Omental fat pad (tissue), 4 donors: ENCODE data around the gene ARHGAP24. TPM values are rescaled to one million over a fixed set of nuclear protein-coding genes. Genes with fewer than 3 reads are reported as not detected.

Experiments
- ATAC-seq: fragments of 150-250 bp; one replicate; pipeline ENCODE4 v1.9.1; 2016; ENCODE audit warnings: mild to moderate bottlenecking, moderate library complexity; ENCODE audit not compliant: low FRiP score
- DNase-seq: peaks from one replicate; pipeline ENCODE4 v3.0.0-alpha.2; 2019; ENCODE audit warnings: low spot score
- CTCF ChIP-seq, 3 donors: fragments of 450-650 bp; IDR thresholded peaks; one replicate each; pipeline ENCODE4 v1.5.1; 2016 to 2017; ENCODE audit warnings: antibody characterized with exemption in 3 of 3, mild to moderate bottlenecking in 3 of 3, moderate library complexity in 2 of 3
- total RNA-seq, 4 donors: library from RNA; depleted of rRNA; stranded (reverse); fragments of >200 nt; gene quantifications; one replicate each; pipeline ENCODE4 v1.1.0, GENCODE V29; 2016

ARHGAP24 gene
- total RNA-seq, 4 donors from 2014 or later = 42.3 to 57.2 (median 52.8) TPM

- TF ChIP-seq CTCF (IDR thresholded peaks at IDR 0.05) = no peak
- ATAC-seq = no peak
- DNase-seq = no peak
These were observed 68.9 kb downstream of the ARHGAP24 start for GRCh38 chr4:85543832-85544231.

GRCh38 chr4:85544751-85545150, 69.8 kb downstream of the ARHGAP24 start:
- DNase-seq (no peak), ATAC-seq (no peak)
- TF ChIP-seq CTCF (IDR thresholded peaks at IDR 0.05) = no peak

- DNase-seq = no peak
- TF ChIP-seq CTCF (IDR thresholded peaks at IDR 0.05) = no peak
- no peak for ATAC-seq
These were observed 73.2 kb downstream of the ARHGAP24 start for GRCh38 chr4:85548116-85548515.

- no peak for TF ChIP-seq CTCF (IDR thresholded peaks at IDR 0.05)
- DNase-seq (no peak), ATAC-seq (no peak)
These were observed 73.9 kb downstream of the ARHGAP24 start for GRCh38 chr4:85548841-85549240.

GRCh38 chr4:85555206-85555605, 80.3 kb downstream of the ARHGAP24 start:
- DNase-seq (no peak), ATAC-seq (no peak)
- TF ChIP-seq CTCF (IDR thresholded peaks at IDR 0.05) = no peak

GRCh38 chr4:85556283-85556682, 81.3 kb downstream of the ARHGAP24 start:
- ATAC-seq (no peak), DNase-seq (no peak)
- no peak for TF ChIP-seq CTCF (IDR thresholded peaks at IDR 0.05)

- ATAC-seq (no peak), DNase-seq (no peak)
- TF ChIP-seq CTCF (IDR thresholded peaks at IDR 0.05) = no peak
These were observed 82.3 kb downstream of the ARHGAP24 start for GRCh38 chr4:85557016-85557901.
